A549 (cell line): Measurements from ENCODE around the gene NCOA5.

Experiments used
- CEBPB ChIP-seq, 2 experiments: fragments of >200 bp in 1 of 2; sonication (Bioruptor Twin) in 1 of 2; formaldehyde crosslinking in 1 of 2; IDR thresholded peaks; 2 replicates each; pipeline ENCODE4 v1.6.1; 2012 to 2016
- JUN ChIP-seq, 2 experiments: fragments of >200 bp; sonication (Bioruptor Twin); formaldehyde crosslinking; IDR thresholded peaks; 2 replicates in 1 of 2; 3 replicates in 1 of 2; pipeline ENCODE4 v1.6.1; 2016 to 2017
- TP53 ChIP-seq: fragments of 250-450 bp; sonication (Bioruptor Pico); IDR thresholded peaks from 2 replicates; pipeline ENCODE4 v1.5.0; 2021; ENCODE audit warnings: mild to moderate bottlenecking, moderate library complexity
- TF ChIP-seq, protein P1 (sequence below): fragments of 200-600 bp; sonication (generic); IDR thresholded peaks from 2 replicates; pipeline ENCODE4 v1.6.1; 2016; ENCODE audit warnings: antibody characterized with exemption, mild to moderate bottlenecking, moderate library complexity
- TF ChIP-seq, protein P2 (sequence below): fragments of >200 bp; sonication (Bioruptor Twin); formaldehyde crosslinking; IDR thresholded peaks from 3 replicates; pipeline ENCODE4 v1.5.1; 2016
- TF ChIP-seq, protein P3 (sequence below): IDR thresholded peaks from 2 replicates; pipeline ENCODE4 v1.6.1; 2012

DNA sequence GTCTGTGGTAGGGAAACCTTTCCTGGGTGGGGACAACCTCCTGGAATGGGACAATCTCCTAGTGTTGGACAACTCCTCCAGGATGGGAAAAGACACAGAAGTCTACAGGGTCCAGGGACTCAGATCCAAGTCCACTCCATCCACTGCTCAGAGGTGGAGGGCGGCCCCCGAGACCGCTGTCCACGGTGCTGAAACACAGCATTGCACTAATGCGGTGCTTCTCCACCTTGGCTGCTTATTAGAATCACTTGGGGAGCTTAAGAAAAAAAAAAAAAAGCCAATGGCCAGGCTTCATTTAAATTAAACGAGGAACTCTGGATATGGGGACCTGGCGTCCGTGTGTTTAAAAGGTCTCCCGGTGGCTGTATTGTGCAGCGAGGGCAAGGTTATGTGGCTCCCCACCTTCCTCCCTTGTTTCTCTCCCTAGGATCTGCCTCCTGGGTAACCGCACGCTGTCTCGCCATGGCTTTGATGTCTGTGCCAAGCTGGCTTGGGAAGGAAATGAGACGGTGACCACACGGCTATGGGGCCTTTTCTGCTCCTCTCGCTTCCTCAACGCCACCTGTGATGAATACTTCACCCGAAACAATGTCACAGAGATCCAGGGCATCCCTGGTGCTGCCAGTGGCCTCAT is 48.7 kb downstream of the NCOA5 start:
- no peak for TF ChIP-seq CEBPB (IDR thresholded peaks at IDR 0.05)
- no peak for TF ChIP-seq TP53
- TF ChIP-seq, protein P1, sequence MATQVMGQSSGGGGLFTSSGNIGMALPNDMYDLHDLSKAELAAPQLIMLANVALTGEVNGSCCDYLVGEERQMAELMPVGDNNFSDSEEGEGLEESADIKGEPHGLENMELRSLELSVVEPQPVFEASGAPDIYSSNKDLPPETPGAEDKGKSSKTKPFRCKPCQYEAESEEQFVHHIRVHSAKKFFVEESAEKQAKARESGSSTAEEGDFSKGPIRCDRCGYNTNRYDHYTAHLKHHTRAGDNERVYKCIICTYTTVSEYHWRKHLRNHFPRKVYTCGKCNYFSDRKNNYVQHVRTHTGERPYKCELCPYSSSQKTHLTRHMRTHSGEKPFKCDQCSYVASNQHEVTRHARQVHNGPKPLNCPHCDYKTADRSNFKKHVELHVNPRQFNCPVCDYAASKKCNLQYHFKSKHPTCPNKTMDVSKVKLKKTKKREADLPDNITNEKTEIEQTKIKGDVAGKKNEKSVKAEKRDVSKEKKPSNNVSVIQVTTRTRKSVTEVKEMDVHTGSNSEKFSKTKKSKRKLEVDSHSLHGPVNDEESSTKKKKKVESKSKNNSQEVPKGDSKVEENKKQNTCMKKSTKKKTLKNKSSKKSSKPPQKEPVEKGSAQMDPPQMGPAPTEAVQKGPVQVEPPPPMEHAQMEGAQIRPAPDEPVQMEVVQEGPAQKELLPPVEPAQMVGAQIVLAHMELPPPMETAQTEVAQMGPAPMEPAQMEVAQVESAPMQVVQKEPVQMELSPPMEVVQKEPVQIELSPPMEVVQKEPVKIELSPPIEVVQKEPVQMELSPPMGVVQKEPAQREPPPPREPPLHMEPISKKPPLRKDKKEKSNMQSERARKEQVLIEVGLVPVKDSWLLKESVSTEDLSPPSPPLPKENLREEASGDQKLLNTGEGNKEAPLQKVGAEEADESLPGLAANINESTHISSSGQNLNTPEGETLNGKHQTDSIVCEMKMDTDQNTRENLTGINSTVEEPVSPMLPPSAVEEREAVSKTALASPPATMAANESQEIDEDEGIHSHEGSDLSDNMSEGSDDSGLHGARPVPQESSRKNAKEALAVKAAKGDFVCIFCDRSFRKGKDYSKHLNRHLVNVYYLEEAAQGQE: peak; percentile 95
- TF ChIP-seq, protein P2, sequence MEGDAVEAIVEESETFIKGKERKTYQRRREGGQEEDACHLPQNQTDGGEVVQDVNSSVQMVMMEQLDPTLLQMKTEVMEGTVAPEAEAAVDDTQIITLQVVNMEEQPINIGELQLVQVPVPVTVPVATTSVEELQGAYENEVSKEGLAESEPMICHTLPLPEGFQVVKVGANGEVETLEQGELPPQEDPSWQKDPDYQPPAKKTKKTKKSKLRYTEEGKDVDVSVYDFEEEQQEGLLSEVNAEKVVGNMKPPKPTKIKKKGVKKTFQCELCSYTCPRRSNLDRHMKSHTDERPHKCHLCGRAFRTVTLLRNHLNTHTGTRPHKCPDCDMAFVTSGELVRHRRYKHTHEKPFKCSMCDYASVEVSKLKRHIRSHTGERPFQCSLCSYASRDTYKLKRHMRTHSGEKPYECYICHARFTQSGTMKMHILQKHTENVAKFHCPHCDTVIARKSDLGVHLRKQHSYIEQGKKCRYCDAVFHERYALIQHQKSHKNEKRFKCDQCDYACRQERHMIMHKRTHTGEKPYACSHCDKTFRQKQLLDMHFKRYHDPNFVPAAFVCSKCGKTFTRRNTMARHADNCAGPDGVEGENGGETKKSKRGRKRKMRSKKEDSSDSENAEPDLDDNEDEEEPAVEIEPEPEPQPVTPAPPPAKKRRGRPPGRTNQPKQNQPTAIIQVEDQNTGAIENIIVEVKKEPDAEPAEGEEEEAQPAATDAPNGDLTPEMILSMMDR: no peak
- TF ChIP-seq, protein P3, sequence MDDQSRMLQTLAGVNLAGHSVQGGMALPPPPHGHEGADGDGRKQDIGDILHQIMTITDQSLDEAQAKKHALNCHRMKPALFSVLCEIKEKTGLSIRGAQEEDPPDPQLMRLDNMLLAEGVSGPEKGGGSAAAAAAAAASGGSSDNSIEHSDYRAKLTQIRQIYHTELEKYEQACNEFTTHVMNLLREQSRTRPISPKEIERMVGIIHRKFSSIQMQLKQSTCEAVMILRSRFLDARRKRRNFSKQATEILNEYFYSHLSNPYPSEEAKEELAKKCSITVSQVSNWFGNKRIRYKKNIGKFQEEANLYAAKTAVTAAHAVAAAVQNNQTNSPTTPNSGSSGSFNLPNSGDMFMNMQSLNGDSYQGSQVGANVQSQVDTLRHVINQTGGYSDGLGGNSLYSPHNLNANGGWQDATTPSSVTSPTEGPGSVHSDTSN: no peak
- TF ChIP-seq JUN (IDR thresholded peaks at IDR 0.05): no peak
